H1 (cell line): ENCODE data around the gene NCK1. TPM values are rescaled to one million over a fixed set of nuclear protein-coding genes. Genes with fewer than 3 reads are reported as not detected.

ENCODE experiments used
- EGR1 ChIP-seq: IDR thresholded peaks from 2 replicates; pipeline ENCODE4 v1.6.1; 2011; ENCODE audit warnings: low read depth, low read length, borderline replicate concordance
- EP300 ChIP-seq, 2 experiments: IDR thresholded peaks; 1 replicate in 1 of 2; 2 replicates in 1 of 2; pipeline ENCODE4 v1.6.1; 2011 to 2012; ENCODE audit warnings: low read depth in 2 of 2, low read length in 2 of 2, mild to moderate bottlenecking in 2 of 2, borderline replicate concordance in 1 of 2, inconsistent platforms in 1 of 2, moderate library complexity in 1 of 2
- MAX ChIP-seq: IDR thresholded peaks from 2 replicates; pipeline ENCODE4 v1.6.1; 2012; ENCODE audit warnings: inconsistent platforms
- NRF1 ChIP-seq: IDR thresholded peaks from 2 replicates; pipeline ENCODE4 v1.6.1; 2011; ENCODE audit warnings: mild to moderate bottlenecking, low read depth, low read length, improper control_type of control experiment
- RBBP5 ChIP-seq: IDR thresholded peaks from 2 replicates; pipeline ENCODE4 v1.7.1; 2012; ENCODE audit warnings: low read depth, mild to moderate bottlenecking, inconsistent platforms, low read length, moderate library complexity, borderline replicate concordance
- polyA plus RNA-seq, 7 experiments: library from polyadenylated mRNA; depleted of rRNA in 3 of 7; stranded (reverse) in 5 of 7; unstranded in 2 of 7; fragments of >200 nt in 5 of 7; fragments of 200-250 nt in 2 of 7; gene quantifications; 1 replicate in 5 of 7; 2 replicates in 1 of 7; 4 replicates in 1 of 7; pipeline versions ENCODE4 v1.2.1 to v1.2.3, GENCODE V29; 2011 to 2013; ENCODE audit warnings: missing spikeins in 2 of 7, mixed read lengths in 2 of 7
- total RNA-seq: library from RNA; stranded (reverse); fragmentation: NEBNext Ultra II Directional; extraction: Animal tissue kit (Norgen Biotek cat#: 25700); gene quantifications from 2 replicates; pipeline ENCODE4 v1.2.1, GENCODE V29; 2021

The NCK1 gene
- total and polyA plus RNA-seq, 2 of the 8 experiments (the other 6 are each of a cell fraction or from before 2014, with no cell fraction given) = 10.0 to 28.5 TPM

- TF ChIP-seq MAX (no peak), RBBP5 (no peak), EP300 (IDR thresholded peaks at IDR 0.05; ENCODE audit: borderline replicate concordance in 1 of 2, low read depth in 2 of 2, low read length in 2 of 2) (no peak), EGR1 (no peak), NRF1 (no peak)
Measured at GRCh38 chr3:136883967-136884720, 22.1 kb downstream of the NCK1 start (continued).
